HuH-7 (cell line): Measurements from ENCODE around the gene NUDT14.

ENCODE experiments used
- DNase-seq: peaks from one replicate; pipeline ENCODE4 v3.0.0; 2011; ENCODE audit warnings: low spot score

The NUDT14 gene

GRCh38 chr14:105212541-105213300 is 31.6 kb upstream of the NUDT14 start:
- DNase-seq = no peak

GRCh38 chr14:105211758-105212089 is 30.6 kb upstream of the NUDT14 start:
- no peak for DNase-seq

DNA sequence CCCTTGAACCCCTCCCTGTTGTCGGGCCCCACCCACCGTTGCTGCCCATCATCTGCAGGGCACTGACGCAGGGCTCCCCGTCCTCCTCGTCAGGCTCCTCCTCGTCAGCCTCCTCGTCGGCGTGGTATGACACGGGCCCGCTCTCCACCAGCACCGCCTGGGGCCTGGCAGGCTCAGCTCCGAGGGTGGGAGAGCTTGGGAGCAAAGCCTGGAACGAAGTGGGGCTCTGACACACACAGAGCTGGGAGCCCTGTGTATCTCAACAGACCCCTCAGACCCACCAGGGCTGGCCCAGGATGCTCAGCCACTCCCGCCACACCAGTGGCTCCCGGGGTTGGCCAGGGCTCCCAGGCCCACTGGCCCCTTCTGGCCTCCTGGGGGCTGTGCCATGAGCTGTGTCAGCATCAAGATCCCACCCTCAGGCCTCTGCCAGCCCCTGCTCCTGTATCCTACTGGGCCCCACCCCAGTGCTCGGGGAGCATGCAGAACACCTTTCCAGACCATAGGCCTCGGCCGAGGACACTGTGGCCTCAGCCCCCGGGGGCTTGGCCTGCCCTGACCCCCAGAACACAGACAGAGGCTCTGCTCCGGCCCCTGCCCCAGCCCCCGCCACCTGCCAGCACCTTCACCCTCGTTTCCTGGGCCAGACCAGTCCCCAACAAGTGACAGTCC is 30.1 kb upstream of the NUDT14 start:
- no peak for DNase-seq

GRCh38 chr14:105210266-105211025 is 29.3 kb upstream of the NUDT14 start:
- DNase-seq = no peak

GRCh38 chr14:105209646-105210045 is 28.5 kb upstream of the NUDT14 start:
- no peak for DNase-seq

GRCh38 chr14:105209091-105209490 is 28.0 kb upstream of the NUDT14 start:
- DNase-seq = no peak

GRCh38 chr14:105208738-105209075 is 27.6 kb upstream of the NUDT14 start:
- no peak for DNase-seq

DNA sequence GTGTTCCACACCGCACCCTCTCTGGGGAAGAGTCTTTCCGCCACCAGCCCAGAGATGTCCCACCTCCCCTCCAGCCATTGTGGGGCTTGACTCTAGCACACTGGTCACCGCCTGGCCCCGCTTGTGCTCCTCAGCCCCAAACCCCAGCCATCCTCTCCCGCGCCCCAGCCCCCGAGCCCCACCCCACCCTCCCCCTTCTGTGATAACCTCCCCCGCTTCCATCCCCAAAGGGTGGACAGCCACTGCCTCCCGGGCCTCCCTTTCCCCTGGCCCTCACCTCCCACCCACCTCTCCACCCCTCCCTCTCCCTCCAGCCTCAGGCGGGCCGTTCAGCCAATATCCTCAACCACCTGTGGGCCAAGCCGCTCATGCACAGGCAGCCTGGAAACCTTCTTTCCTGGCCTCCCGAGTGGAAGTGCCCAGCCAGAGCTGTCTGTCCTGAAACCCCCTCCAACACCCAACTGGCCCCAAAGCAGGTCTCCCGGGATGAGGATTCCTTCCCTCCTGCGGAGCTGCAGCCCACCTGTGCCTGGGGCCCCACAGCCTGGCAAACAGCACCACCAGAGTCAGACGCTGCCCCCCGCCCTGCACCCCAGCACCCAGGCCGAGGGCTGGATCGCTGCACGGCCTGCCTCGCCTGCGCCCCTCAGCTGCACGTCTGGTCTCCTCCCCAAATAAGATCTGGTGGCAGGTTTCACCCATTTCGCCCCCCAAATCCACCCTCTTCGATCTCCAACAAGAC is 27.1 kb upstream of the NUDT14 start:
- no peak for DNase-seq

GRCh38 chr14:105207460-105207901 is 26.4 kb upstream of the NUDT14 start:
- DNase-seq = peak; percentile 62

DNA sequence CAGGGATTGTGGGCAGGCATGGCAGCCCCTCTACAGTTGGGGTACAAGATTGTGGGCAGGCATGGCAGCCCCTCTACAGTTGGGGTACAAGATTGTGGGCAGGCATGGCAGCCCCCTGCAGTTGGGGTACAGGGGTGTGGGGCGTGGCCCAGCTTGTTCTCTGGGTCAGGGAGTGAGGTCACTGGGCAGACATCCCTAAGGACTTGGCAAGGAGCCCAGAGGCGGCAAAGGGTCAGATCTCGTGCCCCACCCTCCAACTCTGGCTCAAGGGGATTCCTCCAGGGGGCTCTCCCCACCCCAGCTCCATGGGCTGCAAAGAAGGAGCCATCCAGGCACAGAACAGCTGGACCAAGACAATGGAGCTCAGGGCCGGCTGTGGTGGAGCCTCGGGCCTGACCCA is 25.8 kb upstream of the NUDT14 start:
- DNase-seq = no peak

- DNase-seq = peak; percentile 55
Measured at GRCh38 chr14:105205673-105206208, 24.6 kb upstream of the NUDT14 start.

- no peak for DNase-seq
Measured at GRCh38 chr14:105204931-105205672, 24.0 kb upstream of the NUDT14 start.

- no peak for DNase-seq
Measured at GRCh38 chr14:105204206-105204930, 23.3 kb upstream of the NUDT14 start.

- DNase-seq = no peak
Measured at GRCh38 chr14:105203701-105204100, 22.6 kb upstream of the NUDT14 start.

GRCh38 chr14:105203057-105203531 is 22.0 kb upstream of the NUDT14 start:
- peak; percentile 92 for DNase-seq

GRCh38 chr14:105201925-105202513 is 20.9 kb upstream of the NUDT14 start:
- DNase-seq = no peak

DNA sequence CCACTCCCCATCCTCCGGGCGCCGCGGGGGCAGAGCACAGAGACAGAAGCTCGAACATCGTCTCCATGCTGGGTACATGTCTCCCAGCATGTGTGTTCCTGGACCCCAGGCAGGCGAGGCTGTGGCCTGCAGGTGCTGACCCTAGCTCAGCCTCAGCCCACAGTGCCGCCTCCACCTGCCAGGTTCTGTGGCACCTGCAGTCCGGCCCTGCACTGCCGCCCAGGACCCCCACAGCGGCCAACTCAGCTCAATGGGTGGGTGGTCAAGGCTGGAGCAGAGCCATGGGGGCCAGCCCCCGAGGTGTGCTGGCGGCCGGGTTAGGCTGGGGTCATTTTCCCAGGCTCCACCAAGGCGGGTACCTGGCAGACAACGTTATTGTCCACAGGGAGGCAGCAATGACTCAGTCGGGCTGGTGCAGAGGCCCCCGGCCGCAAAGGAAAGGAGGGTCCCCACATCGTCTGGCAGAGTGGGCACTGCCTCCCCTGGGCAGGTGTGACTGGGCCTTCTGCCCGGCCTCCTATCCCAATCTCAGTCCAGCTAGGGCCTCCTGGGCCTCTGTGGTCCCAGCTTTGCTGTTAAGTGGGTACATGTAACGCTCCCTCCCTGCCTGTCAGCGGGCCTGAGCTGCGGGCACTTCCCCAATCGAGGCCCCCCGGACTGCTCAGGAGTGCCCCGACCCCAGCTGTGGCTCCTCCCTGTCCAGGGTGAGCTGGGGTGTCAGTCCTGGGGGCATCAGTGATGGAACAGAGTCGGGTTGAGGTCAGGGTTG is 20.2 kb upstream of the NUDT14 start:
- DNase-seq = peak; percentile 63

GRCh38 chr14:105200641-105201040 is 19.5 kb upstream of the NUDT14 start:
- no peak for DNase-seq

DNA sequence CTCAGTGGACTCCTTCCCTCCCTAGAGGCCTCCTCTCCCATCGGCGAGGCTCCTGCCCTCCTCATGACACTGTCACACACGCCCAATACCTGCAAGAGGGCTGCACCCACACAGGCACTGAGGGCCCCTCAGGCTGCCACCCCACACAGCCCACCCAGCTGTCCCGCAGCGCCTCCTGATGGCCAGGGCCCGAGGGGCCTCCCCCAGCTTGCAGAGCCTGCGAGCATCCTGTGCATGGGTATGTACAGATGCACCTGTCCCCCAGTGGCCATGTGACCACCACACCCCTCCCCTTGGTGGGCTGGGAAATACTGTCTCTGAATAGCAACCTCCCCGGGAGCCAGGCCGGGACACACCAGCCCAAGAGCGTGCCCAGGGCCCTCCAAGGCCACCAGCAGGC is 19.0 kb upstream of the NUDT14 start:
- no peak for DNase-seq
